Left lobe of liver (tissue), 2 donors: Measurements from ENCODE around the gene UBN2. TPM values are rescaled to one million over a fixed set of nuclear protein-coding genes. Genes with fewer than 3 reads are reported as not detected.

Experiments
- ATAC-seq: fragments of 200-7000 bp; cut with Tn5 transposase; one replicate; pipeline ENCODE4 v1.9.1; 2020; ENCODE audit warnings: mild to moderate bottlenecking, moderate library complexity
- DNase-seq: peaks from one replicate; pipeline ENCODE4 v3.0.0-alpha.2; 2020; ENCODE audit warnings: low spot score
- total RNA-seq: library from RNA; stranded (reverse); gene quantifications from one replicate; pipeline ENCODE4 v1.2.1, GENCODE V29; 2021
- donor health status: DM: no; HTN: no; CAD: no; lungs with moderate emphysema.
- donor health status: DM: no; HTN: yes; CAD: no.

Gene UBN2
- total RNA-seq, 1 donor from 2014 or later, result 8.9 TPM

DNA sequence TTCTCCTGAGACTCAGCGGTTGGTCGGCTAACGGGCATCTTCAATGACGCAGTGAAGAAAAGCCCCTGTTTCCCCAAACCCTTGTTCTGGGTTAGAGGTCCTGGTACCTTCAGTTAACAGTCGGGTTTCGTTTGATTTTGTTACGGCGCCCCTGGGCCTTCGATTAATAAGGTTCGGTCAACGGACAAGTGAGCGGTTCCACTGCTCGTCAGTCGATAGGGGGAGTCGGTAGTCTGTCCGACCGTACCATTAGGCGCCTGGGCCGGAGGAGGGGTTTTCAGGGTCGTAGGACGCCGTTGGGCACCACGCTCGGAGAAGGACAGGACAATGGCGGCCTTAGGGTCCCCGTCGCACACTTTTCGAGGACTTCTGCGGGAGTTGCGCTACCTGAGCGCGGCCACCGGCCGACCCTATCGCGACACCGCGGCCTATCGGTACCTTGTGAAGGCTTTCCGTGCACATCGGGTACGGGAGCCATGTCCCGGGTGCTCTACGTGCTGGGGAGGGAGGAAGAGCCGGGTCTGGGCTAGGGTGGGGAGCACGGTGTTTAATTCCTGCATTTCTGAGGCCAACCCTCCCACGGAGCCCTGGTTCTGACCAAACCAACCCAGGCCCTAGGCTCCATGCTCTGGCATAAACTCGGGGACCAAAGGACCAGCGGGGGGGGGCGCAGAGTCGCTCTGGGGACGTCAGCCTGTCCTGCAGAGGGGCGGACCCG is 110.2 kb downstream of the UBN2 start, which contains the start of gene FMC1:
FMC1 (plus strand) TSS at position 280 of the 718 bp plus-strand sequence; CDS start at position 328, 48 bp downstream.
- ATAC-seq (peak; percentile 82), DNase-seq (peak; percentile 95)

DNA sequence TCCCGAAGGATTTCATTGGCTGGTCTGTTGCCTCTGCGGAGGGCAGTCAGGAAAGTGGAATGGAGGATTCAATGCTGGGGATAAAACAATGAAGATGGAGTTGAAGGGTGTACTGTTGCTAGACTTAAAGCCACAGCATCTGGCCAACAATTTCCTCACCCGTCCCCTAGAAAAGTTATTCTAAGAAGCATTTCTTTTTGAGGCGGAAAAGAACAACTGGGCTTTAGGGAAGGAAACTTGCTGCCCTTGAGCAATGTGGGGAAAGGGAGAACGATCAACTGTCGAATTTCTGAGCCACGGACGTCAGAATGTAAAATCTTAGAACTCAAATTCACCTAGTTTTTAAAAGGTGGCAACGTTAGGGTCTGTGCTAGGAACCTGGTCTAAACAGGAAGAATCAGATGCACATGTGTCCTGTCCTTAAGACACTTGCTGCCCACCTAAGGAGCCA is 110.8 kb downstream of the UBN2 start:
- ATAC-seq (no peak), DNase-seq (no peak)

DNA sequence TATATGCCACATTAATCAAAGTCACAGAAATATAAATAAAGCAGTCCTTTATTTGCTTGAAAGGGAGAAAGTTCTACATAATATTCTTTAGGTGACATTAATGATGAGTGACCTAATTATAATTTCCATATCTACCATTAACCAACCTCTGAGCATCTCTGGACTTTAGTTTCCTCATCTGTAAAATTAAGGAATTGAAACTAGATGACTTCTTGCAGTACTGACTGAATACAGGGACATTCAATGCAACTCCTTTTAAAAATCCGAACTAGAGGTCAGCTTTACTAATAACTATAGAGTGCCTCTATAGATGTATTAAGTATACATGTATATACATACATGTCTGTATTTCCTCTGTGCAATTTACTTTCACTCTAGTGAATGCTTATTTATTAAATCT is 114.0 kb downstream of the UBN2 start:
- no peak for DNase-seq

DNA sequence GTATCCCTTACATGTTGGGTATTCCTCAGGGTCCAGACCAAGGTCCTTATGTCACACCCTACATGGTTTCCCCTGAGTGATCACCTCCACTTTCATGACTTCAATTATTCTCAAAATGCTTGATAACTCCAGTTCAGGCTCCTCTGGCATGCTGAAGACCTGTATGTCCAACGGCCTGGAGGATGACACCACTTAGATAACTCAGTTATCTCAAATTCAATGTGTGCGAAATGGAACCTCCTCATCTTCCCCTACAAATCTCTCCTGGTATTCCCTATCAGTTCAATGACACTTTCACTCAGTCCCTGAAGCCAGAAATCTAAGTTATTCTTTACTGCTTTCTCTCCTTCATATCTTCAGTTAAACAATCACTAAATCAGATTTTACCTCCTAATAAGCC is 120.0 kb downstream of the UBN2 start:
- DNase-seq, result no peak
- ATAC-seq, result no peak

More for the DNA sequence above, 114.0 kb downstream of the UBN2 start:
- ATAC-seq, result no peak

DNA sequence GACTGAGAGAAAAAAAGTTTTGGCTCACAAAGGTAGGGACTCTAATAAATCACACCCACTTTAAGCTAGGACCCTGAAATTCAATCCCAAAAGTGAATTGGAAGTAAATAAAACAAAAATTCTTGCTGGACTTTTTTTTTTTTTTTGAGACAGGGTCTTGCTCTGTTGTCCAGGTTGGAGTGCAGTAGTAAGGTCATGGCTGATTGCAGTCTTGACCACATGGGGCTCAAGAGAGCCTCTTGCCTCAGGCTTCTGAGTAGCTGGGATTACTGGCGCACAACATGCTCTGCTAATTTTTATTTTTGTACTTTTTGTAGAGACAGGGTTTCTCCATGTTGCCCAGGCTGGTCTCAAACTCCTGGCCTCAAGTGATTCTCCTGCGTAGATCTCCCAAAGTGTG is 123.7 kb downstream of the UBN2 start:
- ATAC-seq, result no peak
- no peak for DNase-seq

DNA sequence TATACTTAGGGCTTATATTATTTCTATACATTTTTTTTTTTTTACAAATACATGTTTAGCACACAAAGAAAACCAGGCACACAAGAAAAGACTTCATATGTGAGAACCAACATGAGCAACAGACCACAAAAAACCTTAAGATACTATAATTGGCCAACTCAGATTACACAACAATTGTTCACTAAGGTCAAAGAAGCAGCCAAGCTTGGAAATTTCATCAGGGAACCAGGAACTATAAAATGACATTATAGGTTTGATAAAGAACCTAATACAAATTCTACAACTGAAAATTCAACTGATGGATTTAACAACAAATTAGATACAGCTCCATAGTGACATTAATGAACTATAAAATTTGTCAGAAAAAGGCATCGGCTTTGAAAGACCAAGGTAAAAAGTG is 124.3 kb downstream of the UBN2 start:
- ATAC-seq (no peak), DNase-seq (no peak)

Other genes starting within 250 kb of the UBN2 start
- 0.53 TPM for gene KIAA1549, start 249.8 kb upstream of the UBN2 start, total RNA-seq
- 0.93 TPM for gene ZC3HAV1L, start 195.2 kb upstream of the UBN2 start, total RNA-seq
- gene ZC3HAV1, start 121.5 kb upstream of the UBN2 start, total RNA-seq, result 16.8 TPM
- gene FMC1, start 110.1 kb downstream of the UBN2 start, total RNA-seq, result 12.1 TPM
- gene LUC7L2, start 128.7 kb downstream of the UBN2 start, total RNA-seq, result 48.3 TPM